ENCODE results near the gene HLA-A.
A peak's percentile ranks its signal among the peaks of the same experiment; 100 is the strongest.

DNA sequence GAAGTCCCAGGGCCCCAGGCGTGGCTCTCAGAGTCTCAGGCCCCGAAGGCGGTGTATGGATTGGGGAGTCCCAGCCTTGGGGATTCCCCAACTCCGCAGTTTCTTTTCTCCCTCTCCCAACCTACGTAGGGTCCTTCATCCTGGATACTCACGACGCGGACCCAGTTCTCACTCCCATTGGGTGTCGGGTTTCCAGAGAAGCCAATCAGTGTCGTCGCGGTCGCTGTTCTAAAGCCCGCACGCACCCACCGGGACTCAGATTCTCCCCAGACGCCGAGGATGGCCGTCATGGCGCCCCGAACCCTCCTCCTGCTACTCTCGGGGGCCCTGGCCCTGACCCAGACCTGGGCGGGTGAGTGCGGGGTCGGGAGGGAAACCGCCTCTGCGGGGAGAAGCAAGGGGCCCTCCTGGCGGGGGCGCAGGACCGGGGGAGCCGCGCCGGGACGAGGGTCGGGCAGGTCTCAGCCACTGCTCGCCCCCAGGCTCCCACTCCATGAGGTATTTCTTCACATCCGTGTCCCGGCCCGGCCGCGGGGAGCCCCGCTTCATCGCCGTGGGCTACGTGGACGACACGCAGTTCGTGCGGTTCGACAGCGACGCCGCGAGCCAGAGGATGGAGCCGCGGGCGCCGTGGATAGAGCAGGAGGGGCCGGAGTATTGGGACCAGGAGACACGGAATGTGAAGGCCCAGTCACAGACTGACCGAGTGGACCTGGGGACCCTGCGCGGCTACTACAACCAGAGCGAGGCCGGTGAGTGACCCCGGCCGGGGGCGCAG lies at the start of gene HLA-A:
- TF ChIP-seq POLR2A (IDR thresholded peaks at IDR 0.05): peak; percentile 88 to 95 (median 92)
- TF ChIP-seq, protein P1, sequence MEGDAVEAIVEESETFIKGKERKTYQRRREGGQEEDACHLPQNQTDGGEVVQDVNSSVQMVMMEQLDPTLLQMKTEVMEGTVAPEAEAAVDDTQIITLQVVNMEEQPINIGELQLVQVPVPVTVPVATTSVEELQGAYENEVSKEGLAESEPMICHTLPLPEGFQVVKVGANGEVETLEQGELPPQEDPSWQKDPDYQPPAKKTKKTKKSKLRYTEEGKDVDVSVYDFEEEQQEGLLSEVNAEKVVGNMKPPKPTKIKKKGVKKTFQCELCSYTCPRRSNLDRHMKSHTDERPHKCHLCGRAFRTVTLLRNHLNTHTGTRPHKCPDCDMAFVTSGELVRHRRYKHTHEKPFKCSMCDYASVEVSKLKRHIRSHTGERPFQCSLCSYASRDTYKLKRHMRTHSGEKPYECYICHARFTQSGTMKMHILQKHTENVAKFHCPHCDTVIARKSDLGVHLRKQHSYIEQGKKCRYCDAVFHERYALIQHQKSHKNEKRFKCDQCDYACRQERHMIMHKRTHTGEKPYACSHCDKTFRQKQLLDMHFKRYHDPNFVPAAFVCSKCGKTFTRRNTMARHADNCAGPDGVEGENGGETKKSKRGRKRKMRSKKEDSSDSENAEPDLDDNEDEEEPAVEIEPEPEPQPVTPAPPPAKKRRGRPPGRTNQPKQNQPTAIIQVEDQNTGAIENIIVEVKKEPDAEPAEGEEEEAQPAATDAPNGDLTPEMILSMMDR (IDR thresholded peaks at IDR 0.05 in 8 of 11, conservative IDR thresholded peaks at IDR 0.05 in 3 of 11): no peak
